Esophagus mucosa (tissue), 1 donor: ENCODE data around the gene ATXN7L1. TPM values are rescaled to one million over a fixed set of nuclear protein-coding genes. Genes with fewer than 3 reads are reported as not detected.
"Not testable (repeated sequence)": the region's sequence is repeated elsewhere in the genome, so short reads cannot be mapped to it uniquely, and the experiment has no call there.

Experiments
- ATAC-seq: fragments of 200-7000 bp; cut with Tn5 transposase; one replicate; pipeline ENCODE4 v1.9.1; 2020
- total RNA-seq: library from RNA; stranded (reverse); gene quantifications from one replicate; pipeline ENCODE4 v1.2.4, GENCODE V29; 2023
- donor health status: DM: yes; HTN: yes; CAD: no.

Gene ATXN7L1
- total RNA-seq, 1 donor from 2014 or later: 9.2 TPM

GRCh38 chr7:105890290-105890997 lies 14.0 kb upstream of the ATXN7L1 start:
- ATAC-seq: no peak

GRCh38 chr7:105887569-105888189 lies 11.3 kb upstream of the ATXN7L1 start:
- no peak for ATAC-seq

GRCh38 chr7:105886776-105887175 lies 10.4 kb upstream of the ATXN7L1 start:
- no peak for ATAC-seq

GRCh38 chr7:105885387-105886111 lies 9.2 kb upstream of the ATXN7L1 start:
- ATAC-seq: no peak

GRCh38 chr7:105883179-105883578 lies 6.8 kb upstream of the ATXN7L1 start:
- ATAC-seq: not testable (repeated sequence)

GRCh38 chr7:105881439-105881838 lies 5.0 kb upstream of the ATXN7L1 start:
- ATAC-seq: no peak

- no peak for ATAC-seq
These were observed 4.4 kb upstream of the ATXN7L1 start for GRCh38 chr7:105880571-105881330.

- ATAC-seq: no peak
These were observed 3.4 kb upstream of the ATXN7L1 start for GRCh38 chr7:105879782-105880181.

GRCh38 chr7:105878746-105879605 lies 2.6 kb upstream of the ATXN7L1 start:
- ATAC-seq: no peak

- ATAC-seq: no peak
These were observed 1.3 kb upstream of the ATXN7L1 start for GRCh38 chr7:105877736-105878135.

- ATAC-seq: no peak
These were observed 684 bp upstream of the ATXN7L1 start for GRCh38 chr7:105876964-105877601.

GRCh38 chr7:105875505-105875904 lies 894 bp downstream of the ATXN7L1 start:
- peak; percentile 42 for ATAC-seq

- no peak for ATAC-seq
These were observed 2.3 kb downstream of the ATXN7L1 start for GRCh38 chr7:105874055-105874454.

- ATAC-seq: no peak
These were observed 3.9 kb downstream of the ATXN7L1 start for GRCh38 chr7:105872491-105872890.

- no peak for ATAC-seq
These were observed 5.3 kb downstream of the ATXN7L1 start for GRCh38 chr7:105871142-105871541.

- no peak for ATAC-seq
These were observed 10.1 kb downstream of the ATXN7L1 start for GRCh38 chr7:105866102-105866801.

GRCh38 chr7:105863876-105864275 lies 12.5 kb downstream of the ATXN7L1 start:
- ATAC-seq: no peak

GRCh38 chr7:105862770-105863169 lies 13.6 kb downstream of the ATXN7L1 start:
- ATAC-seq: no peak

GRCh38 chr7:105862276-105862675 lies 14.1 kb downstream of the ATXN7L1 start:
- ATAC-seq: no peak

- no peak for ATAC-seq
These were observed 15.2 kb downstream of the ATXN7L1 start for GRCh38 chr7:105861224-105861623.

GRCh38 chr7:105860793-105861192 lies 15.6 kb downstream of the ATXN7L1 start:
- no peak for ATAC-seq
